ENCODE results near the gene PELO. TPM values are rescaled to one million over a fixed set of nuclear protein-coding genes. Genes with fewer than 3 reads are reported as not detected.

Gene PELO
- total RNA-seq, 1 experiment from 2014 or later, result 18.7 TPM

DNA sequence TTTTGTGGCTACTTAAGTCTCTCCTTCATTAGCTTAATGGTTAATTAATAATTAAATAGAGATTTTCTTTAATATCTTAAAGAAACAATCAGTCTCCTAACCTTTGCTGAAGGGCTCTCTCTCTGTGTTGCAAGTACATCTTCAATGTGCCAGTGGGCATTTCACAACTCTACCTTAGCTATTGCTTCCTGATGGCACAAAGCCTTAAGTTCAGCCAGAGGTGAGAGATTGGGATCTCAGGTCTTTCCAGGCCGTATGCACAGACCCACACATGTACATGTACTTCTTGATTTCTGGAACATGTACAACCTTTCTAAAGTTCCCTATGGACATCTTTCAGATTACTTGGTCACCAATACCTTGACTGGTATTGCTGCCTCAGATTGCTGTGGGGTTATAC is 8.9 kb upstream of the PELO start (continued):
- TF ChIP-seq, protein P1, sequence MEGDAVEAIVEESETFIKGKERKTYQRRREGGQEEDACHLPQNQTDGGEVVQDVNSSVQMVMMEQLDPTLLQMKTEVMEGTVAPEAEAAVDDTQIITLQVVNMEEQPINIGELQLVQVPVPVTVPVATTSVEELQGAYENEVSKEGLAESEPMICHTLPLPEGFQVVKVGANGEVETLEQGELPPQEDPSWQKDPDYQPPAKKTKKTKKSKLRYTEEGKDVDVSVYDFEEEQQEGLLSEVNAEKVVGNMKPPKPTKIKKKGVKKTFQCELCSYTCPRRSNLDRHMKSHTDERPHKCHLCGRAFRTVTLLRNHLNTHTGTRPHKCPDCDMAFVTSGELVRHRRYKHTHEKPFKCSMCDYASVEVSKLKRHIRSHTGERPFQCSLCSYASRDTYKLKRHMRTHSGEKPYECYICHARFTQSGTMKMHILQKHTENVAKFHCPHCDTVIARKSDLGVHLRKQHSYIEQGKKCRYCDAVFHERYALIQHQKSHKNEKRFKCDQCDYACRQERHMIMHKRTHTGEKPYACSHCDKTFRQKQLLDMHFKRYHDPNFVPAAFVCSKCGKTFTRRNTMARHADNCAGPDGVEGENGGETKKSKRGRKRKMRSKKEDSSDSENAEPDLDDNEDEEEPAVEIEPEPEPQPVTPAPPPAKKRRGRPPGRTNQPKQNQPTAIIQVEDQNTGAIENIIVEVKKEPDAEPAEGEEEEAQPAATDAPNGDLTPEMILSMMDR (IDR thresholded peaks at IDR 0.05), result no peak
- TF ChIP-seq TEAD1 (CRISPR knock-in tag; IDR thresholded peaks at IDR 0.05), result no peak
- no peak for TF ChIP-seq RELA (CRISPR knock-in tag; IDR thresholded peaks at IDR 0.05; ENCODE audit: borderline replicate concordance)
- TF ChIP-seq SP1 (CRISPR knock-in tag; conservative IDR thresholded peaks at IDR 0.05), result no peak
- TF ChIP-seq PRRX2 (CRISPR knock-in tag; IDR thresholded peaks at IDR 0.05), result no peak
- no peak for TF ChIP-seq STAT6 (CRISPR knock-in tag; conservative IDR thresholded peaks at IDR 0.05; ENCODE audit: low read depth)
- no peak for TF ChIP-seq E2F4 (CRISPR knock-in tag; IDR thresholded peaks at IDR 0.05; ENCODE audit: borderline replicate concordance, low read depth)
- TF ChIP-seq, protein P2, sequence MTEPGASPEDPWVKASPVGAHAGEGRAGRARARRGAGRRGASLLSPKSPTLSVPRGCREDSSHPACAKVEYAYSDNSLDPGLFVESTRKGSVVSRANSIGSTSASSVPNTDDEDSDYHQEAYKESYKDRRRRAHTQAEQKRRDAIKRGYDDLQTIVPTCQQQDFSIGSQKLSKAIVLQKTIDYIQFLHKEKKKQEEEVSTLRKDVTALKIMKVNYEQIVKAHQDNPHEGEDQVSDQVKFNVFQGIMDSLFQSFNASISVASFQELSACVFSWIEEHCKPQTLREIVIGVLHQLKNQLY (CRISPR knock-in tag; IDR thresholded peaks at IDR 0.05), result no peak
- TF ChIP-seq, protein P3, sequence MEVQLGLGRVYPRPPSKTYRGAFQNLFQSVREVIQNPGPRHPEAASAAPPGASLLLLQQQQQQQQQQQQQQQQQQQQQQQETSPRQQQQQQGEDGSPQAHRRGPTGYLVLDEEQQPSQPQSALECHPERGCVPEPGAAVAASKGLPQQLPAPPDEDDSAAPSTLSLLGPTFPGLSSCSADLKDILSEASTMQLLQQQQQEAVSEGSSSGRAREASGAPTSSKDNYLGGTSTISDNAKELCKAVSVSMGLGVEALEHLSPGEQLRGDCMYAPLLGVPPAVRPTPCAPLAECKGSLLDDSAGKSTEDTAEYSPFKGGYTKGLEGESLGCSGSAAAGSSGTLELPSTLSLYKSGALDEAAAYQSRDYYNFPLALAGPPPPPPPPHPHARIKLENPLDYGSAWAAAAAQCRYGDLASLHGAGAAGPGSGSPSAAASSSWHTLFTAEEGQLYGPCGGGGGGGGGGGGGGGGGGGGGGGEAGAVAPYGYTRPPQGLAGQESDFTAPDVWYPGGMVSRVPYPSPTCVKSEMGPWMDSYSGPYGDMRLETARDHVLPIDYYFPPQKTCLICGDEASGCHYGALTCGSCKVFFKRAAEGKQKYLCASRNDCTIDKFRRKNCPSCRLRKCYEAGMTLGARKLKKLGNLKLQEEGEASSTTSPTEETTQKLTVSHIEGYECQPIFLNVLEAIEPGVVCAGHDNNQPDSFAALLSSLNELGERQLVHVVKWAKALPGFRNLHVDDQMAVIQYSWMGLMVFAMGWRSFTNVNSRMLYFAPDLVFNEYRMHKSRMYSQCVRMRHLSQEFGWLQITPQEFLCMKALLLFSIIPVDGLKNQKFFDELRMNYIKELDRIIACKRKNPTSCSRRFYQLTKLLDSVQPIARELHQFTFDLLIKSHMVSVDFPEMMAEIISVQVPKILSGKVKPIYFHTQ (CRISPR knock-in tag; IDR thresholded peaks at IDR 0.05), result no peak

DNA sequence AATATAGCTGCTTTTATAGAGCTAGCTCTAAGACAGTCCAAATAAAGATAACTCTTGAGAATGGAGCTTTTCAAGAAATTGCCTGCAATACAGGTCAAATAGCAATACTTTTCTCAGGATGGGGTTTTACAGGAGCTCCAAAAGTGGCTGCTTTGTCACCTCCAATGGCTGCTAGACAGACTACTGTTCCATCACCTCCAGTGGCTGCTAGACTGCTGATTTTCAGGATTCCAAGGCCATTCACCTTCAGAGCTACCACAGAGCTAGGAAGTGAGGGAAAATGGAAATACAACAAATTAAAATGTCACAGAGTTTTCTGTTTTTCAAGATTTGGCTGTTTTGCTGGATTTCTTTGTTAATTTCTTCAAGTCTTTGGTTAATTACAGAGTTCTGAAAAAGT is 8.5 kb upstream of the PELO start:
- no peak for TF ChIP-seq JUN (CRISPR knock-in tag; IDR thresholded peaks at IDR 0.05)
- TF ChIP-seq, protein P3 (CRISPR knock-in tag; IDR thresholded peaks at IDR 0.05), result no peak
- H3K9me3 Mint-ChIP-seq, result no peaks in the 10 kb centered on the region
- H3K27me3 Mint-ChIP-seq (ENCODE audit: low read depth), result no peaks in the 10 kb centered on the region
- ChIA-PET POLR2A (interaction anchor here (0.7 kb wide), 1 partner anchor 10 kb away, joined by 3 read pairs; no protein-coding TSS in a partner anchor), CTCF (interaction anchor here (0.7 kb wide), 1 partner anchor 402 kb away, joined by 3 read pairs; no protein-coding TSS in a partner anchor)
- no peaks in the 10 kb centered on the region for H3K36me3 Mint-ChIP-seq
- no peak overlapping the region for H3K27ac Mint-ChIP-seq
- H3K4me3 Mint-ChIP-seq, result no peak overlapping the region
- no peak for DNase-seq (ENCODE audit: low spot score)
- H3K4me1 Mint-ChIP-seq, result peaks cover 13% of the 10 kb centered on the region
- ATAC-seq, result no peak
